ENCODE measurements around the gene ADCK2.

DNA sequence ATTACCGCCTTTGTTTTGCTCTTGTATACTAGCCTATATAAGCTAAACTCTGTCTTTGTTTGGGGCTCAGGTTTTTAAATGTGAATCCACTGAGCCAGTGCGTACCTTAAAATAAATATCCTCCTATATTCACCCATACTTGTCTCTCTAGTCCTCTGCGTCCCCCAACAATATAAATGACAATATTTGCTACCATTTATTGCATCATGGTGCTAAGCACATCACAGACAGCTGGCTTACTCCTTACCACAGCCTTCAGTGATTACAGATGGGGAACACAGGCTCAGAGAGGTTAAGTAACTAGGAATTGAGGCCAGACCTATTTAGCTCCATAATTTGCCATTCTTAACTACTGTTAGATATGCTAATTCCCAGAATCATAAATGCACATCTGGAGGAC, 3.4 kb upstream of the ADCK2 start:
- TF ChIP-seq POLR2A (IDR thresholded peaks at IDR 0.05) (no peak), CTCF (IDR thresholded peaks at IDR 0.05) (no peak)
